Stimulated activated CD4-positive, alpha-beta T cell treated with anti-CD3 and anti-CD28 coated beads, TNF-alpha, amount 100 ng/mL, for 24 hours (primary cell): Measurements from ENCODE around the gene SH3TC2.

Source experiments
- DNase-seq, 3 experiments: peaks; one replicate each; pipeline ENCODE4 v3.0.0-alpha.2; 2020; ENCODE audit warnings: low read depth in 3 of 3

The SH3TC2 gene

GRCh38 chr5:149060325-149060724, 2.5 kb downstream of the SH3TC2 start:
- DNase-seq: no peak

GRCh38 chr5:149056616-149057165, 6.2 kb downstream of the SH3TC2 start:
- no peak for DNase-seq

GRCh38 chr5:149054416-149054815, 8.4 kb downstream of the SH3TC2 start:
- no peak for DNase-seq

GRCh38 chr5:149053072-149053695, 9.7 kb downstream of the SH3TC2 start:
- DNase-seq: no peak

GRCh38 chr5:149049371-149049781, 13.5 kb downstream of the SH3TC2 start:
- no peak for DNase-seq

- DNase-seq: no peak
Measured at GRCh38 chr5:149048811-149049210, 14.1 kb downstream of the SH3TC2 start.

GRCh38 chr5:149047462-149047861, 15.4 kb downstream of the SH3TC2 start:
- DNase-seq: no peak

GRCh38 chr5:149046196-149046829, 16.5 kb downstream of the SH3TC2 start:
- DNase-seq: no peak

- no peak for DNase-seq
Measured at GRCh38 chr5:149045089-149045460, 17.8 kb downstream of the SH3TC2 start.

GRCh38 chr5:149044453-149045088, 18.3 kb downstream of the SH3TC2 start:
- DNase-seq: no peak

GRCh38 chr5:149043641-149044040, 19.2 kb downstream of the SH3TC2 start:
- DNase-seq: no peak

- DNase-seq: no peak
Measured at GRCh38 chr5:149042865-149043264, 20.0 kb downstream of the SH3TC2 start.

- DNase-seq: no peak
Measured at GRCh38 chr5:149041242-149041641, 21.6 kb downstream of the SH3TC2 start.

- DNase-seq: no peak
Measured at GRCh38 chr5:149040421-149040820, 22.4 kb downstream of the SH3TC2 start.

- DNase-seq: no peak
Measured at GRCh38 chr5:149039506-149039905, 23.4 kb downstream of the SH3TC2 start.

GRCh38 chr5:149038336-149039080, 24.4 kb downstream of the SH3TC2 start:
- DNase-seq: no peak

- no peak for DNase-seq
Measured at GRCh38 chr5:149037817-149038216, 25.0 kb downstream of the SH3TC2 start.

- DNase-seq: no peak
Measured at GRCh38 chr5:149036970-149037369, 25.9 kb downstream of the SH3TC2 start.

- no peak for DNase-seq
Measured at GRCh38 chr5:149036168-149036567, 26.7 kb downstream of the SH3TC2 start.

GRCh38 chr5:149035372-149035790, 27.5 kb downstream of the SH3TC2 start:
- DNase-seq: peak; percentile 26 to 64 (median 47)

- no peak for DNase-seq
Measured at GRCh38 chr5:149030838-149031397, 31.9 kb downstream of the SH3TC2 start.

- DNase-seq: no peak
Measured at GRCh38 chr5:149030392-149030791, 32.5 kb downstream of the SH3TC2 start.
